HuH-7.5 (cell line): Measurements from ENCODE around the gene VRK1.

ENCODE experiments used
- DNase-seq: peaks from one replicate; pipeline ENCODE4 v3.0.0; 2011; ENCODE audit warnings: low spot score

The VRK1 gene

GRCh38 chr14:96922986-96923385 lies 125.8 kb downstream of the VRK1 start:
- DNase-seq, result no peak

DNA sequence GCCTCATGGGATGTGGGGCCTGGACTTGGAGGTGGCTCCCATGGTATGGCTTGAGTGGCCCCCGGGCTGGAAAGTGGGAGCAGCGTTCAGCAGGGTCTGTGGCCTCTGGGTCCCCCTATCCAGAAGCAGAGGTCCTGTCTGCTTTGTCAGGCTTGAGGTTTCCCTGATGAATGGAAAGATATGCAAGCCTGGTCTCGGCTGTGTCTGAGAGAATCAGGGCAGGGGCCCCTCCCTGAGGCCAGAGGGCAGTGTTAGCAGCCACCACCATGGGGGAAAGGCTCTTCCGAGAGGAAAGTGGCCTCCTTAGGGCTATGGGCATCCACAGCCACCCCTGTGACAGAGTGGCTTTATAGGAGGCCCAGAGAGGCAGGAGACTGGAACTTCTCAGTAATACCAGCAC lies 128.2 kb downstream of the VRK1 start:
- DNase-seq, result no peak

DNA sequence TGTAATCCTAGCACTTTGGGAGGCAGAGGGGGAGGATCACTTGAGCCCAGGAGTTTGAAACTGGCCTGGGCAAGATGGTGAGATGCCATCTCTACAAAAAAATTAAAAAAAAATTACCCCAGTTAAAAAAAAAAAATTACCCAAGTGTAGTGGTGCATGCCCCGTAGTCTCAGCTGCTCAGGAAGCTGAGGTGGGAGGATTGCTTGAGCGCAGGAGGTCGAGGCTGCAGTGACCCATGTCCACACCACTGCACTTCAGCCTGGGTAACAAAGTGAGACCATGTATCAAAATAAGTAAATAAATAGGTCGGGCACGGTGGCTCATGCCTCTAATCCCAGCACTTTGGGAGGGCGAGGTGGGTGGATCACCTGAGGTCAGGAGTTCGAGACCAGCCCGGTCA lies 128.8 kb downstream of the VRK1 start:
- DNase-seq, result no peak

GRCh38 chr14:96928779-96929380 lies 131.7 kb downstream of the VRK1 start:
- DNase-seq, result no peak

GRCh38 chr14:96929950-96930349 lies 132.8 kb downstream of the VRK1 start:
- DNase-seq, result no peak

GRCh38 chr14:96930526-96930925 lies 133.3 kb downstream of the VRK1 start:
- no peak for DNase-seq
